ENCODE results near the gene CYGB. TPM values are rescaled to one million over a fixed set of nuclear protein-coding genes. Genes with fewer than 3 reads are reported as not detected.

CYGB gene
- total and polyA plus RNA-seq, 9 of the 15 experiments (the other 6 are each of a cell fraction or from before 2014, with no cell fraction given): 0.08 to 0.95 (median 0.18) TPM; not detected in 5

GRCh38 chr17:76529224-76530094 lies 8.1 kb downstream of the CYGB start (continued):
- TF ChIP-seq ZBTB34 (CRISPR knock-in tag; IDR thresholded peaks at IDR 0.05): no peak
- no peak for TF ChIP-seq ARID2 (IDR thresholded peaks at IDR 0.05)
- TF ChIP-seq SP2 (IDR thresholded peaks at IDR 0.05; ENCODE audit: extremely low read depth, low read depth, low read length, poor library complexity, severe bottlenecking): no peak
- TF ChIP-seq SMAD1 (IDR thresholded peaks at IDR 0.05; ENCODE audit: low read depth, low read length, partially characterized antibody): no peak
- peak; percentile 20 for TF ChIP-seq TBP (optimal IDR thresholded peaks at IDR 0.05; ENCODE audit: low read depth, low read length)
- TF ChIP-seq MAZ (CRISPR knock-in tag; conservative IDR thresholded peaks at IDR 0.05 in 1 of 2, IDR thresholded peaks at IDR 0.05 in 1 of 2): 0 out of 4 replicates have a peak, but pooled peaks of 1 of the 2 experiments have one; percentile 24
- TF ChIP-seq MAX (CRISPR knock-in tag; IDR thresholded peaks at IDR 0.05): peak; percentile 74
- TF ChIP-seq IRF2 (CRISPR knock-in tag; IDR thresholded peaks at IDR 0.05): no peak
- no peak for TF ChIP-seq RBM17 (IDR thresholded peaks at IDR 0.05; ENCODE audit: borderline replicate concordance, low read depth, low read length)
- no peak for TF ChIP-seq ZNF274 (IDR thresholded peaks at IDR 0.05; ENCODE audit: borderline replicate concordance, low read depth, low read length)
- TF ChIP-seq ZHX1 (conservative IDR thresholded peaks at IDR 0.05; ENCODE audit: low read length): no peak
- TF ChIP-seq MCM5 (IDR thresholded peaks at IDR 0.05; ENCODE audit: low read depth): no peak
- TF ChIP-seq NELFE (IDR thresholded peaks at IDR 0.05; ENCODE audit: insufficient read depth, insufficient read length): no peak
- no peak for TF ChIP-seq ZNF785 (CRISPR knock-in tag; IDR thresholded peaks at IDR 0.05)
- no peak for TF ChIP-seq FOXJ3 (CRISPR knock-in tag; IDR thresholded peaks at IDR 0.05)
- TF ChIP-seq NFE2 (IDR thresholded peaks at IDR 0.05; ENCODE audit: low read depth): no peak
- no peak; a peak in 1 of 4 replicates for TF ChIP-seq MLLT1 (IDR thresholded peaks at IDR 0.05)
- no peak for TF ChIP-seq EZH2 (IDR thresholded peaks at IDR 0.05; ENCODE audit: borderline replicate concordance, low read depth, low read length)

All from K562 (cell line).